CD4-positive, alpha-beta memory T cell (primary cell): ENCODE results near the gene DDN. TPM values are rescaled to one million over a fixed set of nuclear protein-coding genes. Genes with fewer than 3 reads are reported as not detected.

Source experiments
- CTCF ChIA-PET: fragments of 350-600 bp; sonication (Branson Sonifier 250); formaldehyde crosslinking; loops from one replicate; lab custom pipeline; 2021; ENCODE audit warnings: inconsistent platforms; ENCODE audit not compliant: partially characterized antibody; lab: Charles Lee
- POLR2A ChIA-PET: fragments of 350-600 bp; sonication (Branson Sonifier 250); formaldehyde crosslinking; loops from one replicate; lab custom pipeline; 2021; ENCODE audit not compliant: partially characterized antibody; lab: Charles Lee
- DNase-seq, 5 donors: peaks; one replicate each; pipeline versions ENCODE4 v3.0.0 to v3.0.0-alpha.2; 2020 to 2022; ENCODE audit warnings: mixed read lengths in 1 of 5
- H3K27ac ChIP-seq: one replicate; pipeline ENCODE4 v1.7.0; 2013; ENCODE audit warnings: low read depth, low read length
- H3K27me3 ChIP-seq: 2 replicates; pipeline ENCODE4 v1.7.0; 2013; ENCODE audit warnings: mild to moderate bottlenecking, low read length, moderate library complexity; ENCODE audit not compliant: insufficient read depth
- H3K36me3 ChIP-seq: 2 replicates; pipeline ENCODE4 v1.7.0; 2013; ENCODE audit warnings: mild to moderate bottlenecking, low read length, moderate library complexity; ENCODE audit not compliant: insufficient read depth
- H3K4me1 ChIP-seq: 2 replicates; pipeline ENCODE4 v1.7.0; 2013; ENCODE audit warnings: mild to moderate bottlenecking, low read length, moderate library complexity; ENCODE audit not compliant: insufficient read depth
- H3K4me3 ChIP-seq, 2 donors: one replicate each; pipeline ENCODE4 v1.7.0; 2013; ENCODE audit warnings: low read length in 2 of 2, mild to moderate bottlenecking in 1 of 2
- H3K9me3 ChIP-seq, 2 donors: one replicate each; pipeline ENCODE4 v1.7.0; 2013; ENCODE audit warnings: low read length in 2 of 2, control low read depth in 1 of 2; ENCODE audit not compliant: control insufficient read depth in 1 of 2
- H3K27ac Mint-ChIP-seq, 7 donors: one replicate each; pipeline ENCODE4 v1.8.0; 2020 to 2021; ENCODE audit warnings: mixed read lengths in 7 of 7, mild to moderate bottlenecking in 6 of 7, inconsistent platforms in 3 of 7, moderate library complexity in 3 of 7
- H3K27me3 Mint-ChIP-seq, 2 donors: one replicate each; pipeline ENCODE4 v1.8.0; 2020 to 2021; ENCODE audit warnings: mixed read lengths in 2 of 2
- H3K36me3 Mint-ChIP-seq, 2 donors: one replicate each; pipeline ENCODE4 v1.8.0; 2020 to 2021; ENCODE audit warnings: mixed read lengths in 2 of 2, inconsistent platforms in 1 of 2, mild to moderate bottlenecking in 1 of 2
- H3K4me1 Mint-ChIP-seq, 4 donors: one replicate each; pipeline ENCODE4 v1.8.0; 2020 to 2021; ENCODE audit warnings: mixed read lengths in 4 of 4, mild to moderate bottlenecking in 1 of 4
- H3K4me3 Mint-ChIP-seq, 8 donors: one replicate each; pipeline ENCODE4 v1.8.0; 2020 to 2021; ENCODE audit warnings: mixed read lengths in 8 of 8, mild to moderate bottlenecking in 7 of 8, moderate library complexity in 6 of 8, inconsistent platforms in 3 of 8
- H3K9me3 Mint-ChIP-seq, 8 donors: one replicate each; pipeline ENCODE4 v1.8.0; 2020 to 2021; ENCODE audit warnings: mixed read lengths in 8 of 8, mild to moderate bottlenecking in 5 of 8, inconsistent platforms in 3 of 8, moderate library complexity in 1 of 8
- intact Hi-C: fragments of 100-400 bp; cut with micrococcal nuclease; formaldehyde crosslinking; loops from one replicate; pipeline ENCODE4 v1.15.1; 2023
- polyA plus RNA-seq, 2 donors: library from polyadenylated mRNA; unstranded; fragments of 300-500 nt; fragmentation: Illumina TruSeq; gene quantifications; one replicate each; pipeline ENCODE4 v1.2.3, GENCODE V29; 2021
- total RNA-seq, 2 experiments: library from RNA; stranded (reverse); gene quantifications; one replicate each; pipeline ENCODE4 v1.2.3, GENCODE V29; 2021

Gene DDN
- total and polyA plus RNA-seq, 4 experiments from 2014 or later, result not detected

DNA sequence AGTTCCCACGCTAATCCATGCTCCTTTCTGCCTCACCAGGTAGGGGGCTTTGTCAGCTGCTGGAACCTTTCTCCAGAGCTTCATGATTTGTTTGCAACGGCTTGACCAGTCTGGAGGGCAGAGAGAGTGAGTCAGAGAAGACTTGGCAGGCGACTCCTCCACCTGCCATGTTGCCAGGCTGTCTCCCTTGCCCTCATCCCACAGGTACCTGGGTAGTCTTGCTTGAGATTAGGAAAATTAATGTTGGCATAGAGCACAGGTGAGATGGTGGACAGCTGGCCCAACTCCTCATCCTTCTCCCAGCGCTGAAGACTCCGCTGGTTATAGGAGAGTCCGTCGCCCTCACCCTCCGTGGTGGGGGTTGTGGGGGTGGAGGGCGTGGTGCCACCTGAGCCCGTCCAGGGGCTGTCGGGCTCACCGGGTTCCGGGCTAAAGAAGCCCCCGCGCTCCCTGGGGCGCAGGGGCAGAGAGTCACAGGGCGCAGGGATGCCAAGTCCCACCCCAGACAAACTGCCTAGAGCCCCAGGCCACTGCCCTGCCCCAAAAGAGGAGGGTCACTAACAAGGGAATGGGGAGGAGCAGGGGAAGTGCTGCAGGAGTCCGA is 42.8 kb upstream of the DDN start:
- peak overlapping the region in 1 of 7 donors; percentile 76 for H3K27ac Mint-ChIP-seq
- Histone ChIP-seq H3K4me1 (no peaks in the 10 kb centered on the region), H3K4me3 (no peak overlapping the region), H3K36me3 (peaks cover 87% of the 10 kb centered on the region), H3K27me3 (no peaks in the 10 kb centered on the region), H3K27ac (no peak overlapping the region), H3K9me3 (no peaks in the 10 kb centered on the region)
- peaks cover 3 to 10% (median 4%) of the 10 kb centered on the region in 4 donors for H3K4me1 Mint-ChIP-seq
- H3K27me3 Mint-ChIP-seq, result no peaks in the 10 kb centered on the region
- CTCF ChIA-PET, result interaction anchor here (0.7 to 0.8 kb wide), 2 partner anchors 45 to 50 kb away, joined by 3 to 4 read pairs; no protein-coding TSS in a partner anchor
- no peaks in the 10 kb centered on the region for H3K9me3 Mint-ChIP-seq
- no peak for DNase-seq
- no peak overlapping the region for H3K4me3 Mint-ChIP-seq
- peaks cover 36 to 83% of the 10 kb centered on the region in 2 donors for H3K36me3 Mint-ChIP-seq
- intact Hi-C loops, result no loop called here
- POLR2A ChIA-PET, result interaction anchor here (1.4 kb wide), 1 partner anchor 22 kb away, joined by 3 read pairs; no protein-coding TSS in a partner anchor

DNA sequence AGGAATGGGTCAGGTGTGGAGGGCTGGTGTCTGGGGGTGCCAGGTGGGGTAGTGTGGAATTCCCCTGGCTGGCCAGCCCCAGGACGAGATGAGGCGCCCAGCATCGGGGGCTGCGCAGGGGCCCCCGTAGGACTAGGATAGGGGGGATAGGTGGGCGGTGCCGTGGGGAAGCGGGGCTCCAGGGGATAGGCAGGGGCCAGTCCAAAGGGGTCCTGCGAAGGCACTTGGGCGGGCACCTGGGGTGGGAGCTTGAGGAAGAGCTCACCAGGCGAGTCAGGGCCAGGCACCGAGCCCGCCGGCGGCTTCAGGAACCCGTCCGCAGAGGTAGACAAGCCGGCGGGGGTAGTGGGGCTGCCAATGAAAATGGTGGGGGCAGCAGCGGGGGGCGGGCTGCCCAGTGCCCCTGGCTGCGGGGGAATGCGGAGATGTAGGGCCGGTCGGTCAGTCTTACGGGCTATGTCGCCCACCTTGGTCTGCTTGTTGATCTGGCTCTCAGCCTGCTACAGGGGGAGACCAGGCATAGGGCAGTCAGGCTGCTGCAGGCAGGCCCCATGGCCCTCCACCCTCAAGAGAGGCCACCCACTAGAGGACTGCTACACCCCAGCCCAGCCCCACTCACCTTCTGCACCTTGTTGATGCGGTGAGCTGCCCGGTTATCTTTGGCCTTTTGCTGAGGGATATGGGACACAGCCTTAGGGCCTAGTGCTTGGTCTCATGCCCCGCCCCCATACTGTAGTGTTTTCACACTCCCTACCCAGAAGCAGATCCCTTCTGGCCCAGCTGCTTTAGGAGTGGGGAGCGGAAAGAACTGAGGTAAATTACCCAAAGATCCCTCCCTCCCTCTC is 42.1 kb upstream of the DDN start:
- Mint-ChIP-seq H3K4me1 (peaks cover 3 to 10% (median 5%) of the 10 kb centered on the region in 4 donors), H3K27ac (peak overlapping the region in 3 of 7 donors; percentile 13 to 48 (median 47)), H3K9me3 (no peaks in the 10 kb centered on the region), H3K36me3 (peaks cover 31 to 81% of the 10 kb centered on the region in 2 donors), H3K4me3 (no peak overlapping the region), H3K27me3 (no peaks in the 10 kb centered on the region)
- Histone ChIP-seq H3K4me3 (no peak overlapping the region), H3K36me3 (peaks cover 89% of the 10 kb centered on the region), H3K27ac (no peak overlapping the region), H3K4me1 (no peaks in the 10 kb centered on the region), H3K9me3 (no peaks in the 10 kb centered on the region), H3K27me3 (no peaks in the 10 kb centered on the region)
- no peak for DNase-seq
- intact Hi-C loops, result no loop called here
- ChIA-PET POLR2A (no interaction called here), CTCF (interaction anchor here (0.7 to 1.2 kb wide), 3 partner anchors 22 to 51 kb away, joined by 3 to 5 read pairs (median 4); no protein-coding TSS in a partner anchor)

DNA sequence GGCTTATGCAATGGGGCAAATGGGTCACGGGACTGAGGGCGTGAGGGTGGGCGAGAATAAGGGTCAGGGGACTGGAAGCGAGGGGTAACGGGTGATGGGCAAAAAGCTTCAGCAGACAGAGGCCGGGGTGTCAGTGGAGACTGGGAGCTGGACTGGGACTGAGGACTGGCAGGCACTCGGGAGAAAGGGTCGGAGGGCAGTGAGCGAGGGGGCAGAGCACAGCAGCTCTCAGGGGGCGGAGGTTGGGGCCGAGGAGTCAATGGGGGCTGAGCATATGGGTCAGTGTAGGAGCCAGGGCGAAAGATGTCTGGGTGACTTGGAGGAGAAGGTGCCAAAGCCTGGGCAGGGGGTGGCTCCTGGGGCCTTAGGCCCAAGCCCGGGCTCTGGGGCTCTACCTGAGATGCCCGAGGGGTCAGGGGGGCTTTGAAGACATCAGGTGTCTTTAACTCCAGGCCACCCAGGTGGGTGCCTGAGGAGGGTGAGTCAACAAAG is 41.2 kb upstream of the DDN start:
- no peaks in the 10 kb centered on the region for H3K9me3 ChIP-seq
- H3K36me3 ChIP-seq, result peaks cover 82% of the 10 kb centered on the region
- CTCF ChIA-PET, result interaction anchor here (1.2 kb wide), 1 partner anchor 21 kb away, joined by 5 read pairs; no protein-coding TSS in a partner anchor
- POLR2A ChIA-PET, result interaction anchor here (0.6 to 2.5 kb wide), 2 partner anchors 10 to 54 kb away, joined by 3 to 6 read pairs; no protein-coding TSS in a partner anchor
- H3K27ac Mint-ChIP-seq, result peak overlapping the region in 1 of 7 donors; percentile 41
- H3K4me1 ChIP-seq, result no peaks in the 10 kb centered on the region
- H3K36me3 Mint-ChIP-seq, result peaks cover 29 to 80% of the 10 kb centered on the region in 2 donors
- no peak overlapping the region for H3K27ac ChIP-seq
- H3K4me1 Mint-ChIP-seq, result peaks cover 0 to 10% (median 7%) of the 10 kb centered on the region in 4 donors
- H3K27me3 Mint-ChIP-seq, result no peaks in the 10 kb centered on the region
- intact Hi-C loops, result no loop called here
- no peak overlapping the region for H3K4me3 Mint-ChIP-seq
- H3K4me3 ChIP-seq, result no peak overlapping the region
- DNase-seq, result no peak
- H3K9me3 Mint-ChIP-seq, result no peaks in the 10 kb centered on the region
- no peaks in the 10 kb centered on the region for H3K27me3 ChIP-seq

DNA sequence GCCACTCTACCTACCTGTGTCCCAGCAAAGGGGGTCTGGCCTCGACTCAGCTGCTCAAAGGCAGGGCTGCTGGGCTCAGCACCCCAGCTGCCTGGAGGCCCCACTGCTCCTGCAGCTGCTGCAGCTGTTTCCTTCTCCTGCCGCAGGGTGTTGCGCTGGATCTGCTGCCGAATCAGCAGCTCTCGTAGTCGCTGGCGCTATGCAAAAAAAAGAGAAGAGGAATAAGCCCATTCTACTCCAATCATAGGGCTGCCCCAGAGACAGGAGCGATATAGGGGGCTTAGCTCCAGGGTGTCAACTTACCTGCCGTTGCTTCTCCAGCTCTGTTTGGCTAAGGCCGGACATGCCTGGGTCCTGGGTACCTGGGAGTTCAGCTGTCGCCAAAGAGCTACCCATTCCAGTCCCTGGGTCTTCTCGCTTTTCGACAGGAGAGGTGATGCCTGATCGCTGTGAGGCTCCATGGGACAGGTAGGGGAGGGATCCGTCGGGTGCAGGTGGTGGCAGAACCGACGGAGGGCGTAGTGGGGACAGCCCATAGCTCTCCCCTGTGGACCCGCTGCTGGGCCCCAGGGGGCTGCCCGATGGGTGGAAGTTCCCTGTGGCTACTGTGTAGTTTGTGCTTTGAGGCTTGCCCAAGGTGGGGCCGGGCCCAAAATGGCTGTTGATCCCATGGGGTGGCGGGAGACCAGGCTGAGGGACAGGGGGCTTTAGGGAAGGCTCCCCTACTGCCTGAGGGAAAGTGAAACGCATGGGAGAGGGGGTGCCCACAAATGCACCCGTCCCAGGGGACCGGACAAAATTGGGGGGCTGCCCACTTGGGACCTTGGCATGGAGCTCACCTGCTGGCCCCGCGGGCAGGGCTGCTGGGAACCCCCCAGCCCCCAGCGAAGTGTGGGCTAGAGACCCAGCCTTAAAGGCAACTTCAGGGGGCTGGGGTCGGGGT is 40.5 kb upstream of the DDN start:
- CTCF ChIA-PET, result interaction anchor here (0.6 to 2.7 kb wide), 4 partner anchors 9 to 181 kb away, joined by 3 to 10 read pairs (median 4); no protein-coding TSS in a partner anchor
- Mint-ChIP-seq H3K27ac (peak overlapping the region in 3 of 7 donors; percentile 22 to 56 (median 41)), H3K27me3 (no peaks in the 10 kb centered on the region), H3K36me3 (peaks cover 28 to 81% of the 10 kb centered on the region in 2 donors), H3K4me3 (no peak overlapping the region), H3K4me1 (peaks cover 0 to 9% (median 7%) of the 10 kb centered on the region in 4 donors), H3K9me3 (no peaks in the 10 kb centered on the region)
- no peak overlapping the region for H3K4me3 ChIP-seq
- POLR2A ChIA-PET, result interaction anchor here (2.5 kb wide), 1 partner anchor 10 kb away, joined by 6 read pairs; no protein-coding TSS in a partner anchor
- DNase-seq, result no peak
- H3K27me3 ChIP-seq, result no peaks in the 10 kb centered on the region
- intact Hi-C loops, result no loop called here
- no peaks in the 10 kb centered on the region for H3K9me3 ChIP-seq
- no peaks in the 10 kb centered on the region for H3K4me1 ChIP-seq
- peaks cover 79% of the 10 kb centered on the region for H3K36me3 ChIP-seq
- no peak overlapping the region for H3K27ac ChIP-seq

DNA sequence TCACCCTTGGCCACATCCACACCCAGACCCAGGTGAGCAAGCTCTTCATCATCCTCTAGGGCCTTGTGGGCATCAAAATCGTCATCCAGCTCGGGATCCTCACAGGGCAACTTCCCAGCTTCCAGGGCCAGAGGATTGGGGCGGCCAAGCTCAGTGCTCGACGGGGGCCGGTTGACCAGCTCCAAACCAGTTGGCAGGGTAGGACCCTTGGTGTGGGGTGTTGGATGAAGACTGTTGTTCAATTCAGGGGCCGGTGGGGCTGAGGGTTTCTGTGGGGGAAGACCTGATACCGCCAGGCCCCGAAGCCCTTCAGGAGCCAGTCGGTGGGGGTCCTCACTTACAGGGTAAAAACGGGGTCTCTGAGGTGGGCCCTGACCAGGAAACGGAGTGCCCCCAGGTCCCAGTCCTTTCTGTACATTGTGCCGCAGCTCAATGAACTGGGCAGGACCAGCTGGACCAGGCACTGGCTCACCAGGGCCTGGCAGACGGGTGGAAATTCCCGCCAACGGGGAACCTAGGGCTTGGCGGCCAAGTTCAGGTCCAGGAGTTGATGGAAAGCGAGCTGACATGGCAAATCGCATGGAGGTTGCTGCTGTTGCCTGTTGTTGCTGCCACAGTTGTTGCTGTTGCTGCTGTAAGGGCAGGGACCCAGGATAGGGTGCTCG is 39.2 kb upstream of the DDN start:
- H3K4me3 Mint-ChIP-seq, result no peak overlapping the region
- CTCF ChIA-PET, result interaction anchor here (0.6 to 2.7 kb wide), 4 partner anchors 10 to 179 kb away, joined by 3 to 10 read pairs (median 3); no protein-coding TSS in a partner anchor
- H3K27me3 Mint-ChIP-seq, result no peaks in the 10 kb centered on the region
- intact Hi-C loops, result no loop called here
- H3K4me1 Mint-ChIP-seq, result peaks cover 0 to 6% (median 0%) of the 10 kb centered on the region in 4 donors
- POLR2A ChIA-PET, result interaction anchor here (2.5 kb wide), 1 partner anchor 8 kb away, joined by 6 read pairs; no protein-coding TSS in a partner anchor
- H3K27ac ChIP-seq, result no peak overlapping the region
- peaks cover 17 to 79% of the 10 kb centered on the region in 2 donors for H3K36me3 Mint-ChIP-seq
- H3K27ac Mint-ChIP-seq, result peak overlapping the region in 3 of 7 donors; percentile 25 to 76 (median 54)
- H3K27me3 ChIP-seq, result no peaks in the 10 kb centered on the region
- H3K4me3 ChIP-seq, result no peak overlapping the region
- no peaks in the 10 kb centered on the region for H3K9me3 ChIP-seq
- H3K36me3 ChIP-seq, result peaks cover 78% of the 10 kb centered on the region
- no peaks in the 10 kb centered on the region for H3K4me1 ChIP-seq
- no peak for DNase-seq
- no peaks in the 10 kb centered on the region for H3K9me3 Mint-ChIP-seq

DNA sequence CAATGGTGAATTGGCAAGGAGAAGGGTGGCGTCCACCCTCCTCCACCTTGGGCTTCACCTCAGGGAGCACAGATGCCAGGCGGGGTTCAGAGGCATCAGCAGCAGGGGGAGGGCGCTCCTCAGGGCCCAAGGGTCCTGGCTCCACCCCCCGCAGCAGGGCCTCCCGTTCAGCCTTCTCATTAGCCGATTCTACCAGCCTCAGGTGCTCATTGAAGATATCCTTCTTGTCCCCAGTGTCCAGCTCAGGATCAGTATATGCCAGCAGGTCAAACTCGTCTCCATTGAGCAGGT is 38.7 kb upstream of the DDN start:
- H3K27ac Mint-ChIP-seq, result peak overlapping the region in 2 of 7 donors; percentile 25 to 76
- H3K27me3 ChIP-seq, result no peaks in the 10 kb centered on the region
- H3K9me3 ChIP-seq, result no peaks in the 10 kb centered on the region
- intact Hi-C loops, result no loop called here
- POLR2A ChIA-PET, result interaction anchor here (1.3 to 2.5 kb wide), 2 partner anchors 8 to 22 kb away, joined by 4 to 6 read pairs; partner anchors contain the start of gene KMT2D
- peaks cover 18 to 77% of the 10 kb centered on the region in 2 donors for H3K36me3 Mint-ChIP-seq
- no peaks in the 10 kb centered on the region for H3K27me3 Mint-ChIP-seq
- no peak overlapping the region for H3K27ac ChIP-seq
- H3K36me3 ChIP-seq, result peaks cover 78% of the 10 kb centered on the region
- H3K4me1 ChIP-seq, result no peaks in the 10 kb centered on the region
- H3K4me1 Mint-ChIP-seq, result peaks cover 0 to 6% (median 0%) of the 10 kb centered on the region in 4 donors
- no peaks in the 10 kb centered on the region for H3K9me3 Mint-ChIP-seq
- no peak overlapping the region for H3K4me3 Mint-ChIP-seq
- CTCF ChIA-PET, result interaction anchor here (0.8 to 2.7 kb wide), 3 partner anchors 11 to 62 kb away, joined by 3 to 10 read pairs (median 3); no protein-coding TSS in a partner anchor
- no peak for DNase-seq
- no peak overlapping the region for H3K4me3 ChIP-seq
